HG02943 (cell line): Measurements from ENCODE around the gene CLEC11A.
"Not testable (repeated sequence)": the region's sequence is repeated elsewhere in the genome, so short reads cannot be mapped to it uniquely, and the experiment has no call there.

Source experiments
- ATAC-seq: cut with Tn5 transposase; IDR thresholded peaks from one replicate; pipeline ENCODE4 v1.9.1; 2021; ENCODE audit warnings: mild to moderate bottlenecking, low read depth, moderate library complexity; ENCODE audit not compliant: unreplicated experiment

CLEC11A gene

DNA sequence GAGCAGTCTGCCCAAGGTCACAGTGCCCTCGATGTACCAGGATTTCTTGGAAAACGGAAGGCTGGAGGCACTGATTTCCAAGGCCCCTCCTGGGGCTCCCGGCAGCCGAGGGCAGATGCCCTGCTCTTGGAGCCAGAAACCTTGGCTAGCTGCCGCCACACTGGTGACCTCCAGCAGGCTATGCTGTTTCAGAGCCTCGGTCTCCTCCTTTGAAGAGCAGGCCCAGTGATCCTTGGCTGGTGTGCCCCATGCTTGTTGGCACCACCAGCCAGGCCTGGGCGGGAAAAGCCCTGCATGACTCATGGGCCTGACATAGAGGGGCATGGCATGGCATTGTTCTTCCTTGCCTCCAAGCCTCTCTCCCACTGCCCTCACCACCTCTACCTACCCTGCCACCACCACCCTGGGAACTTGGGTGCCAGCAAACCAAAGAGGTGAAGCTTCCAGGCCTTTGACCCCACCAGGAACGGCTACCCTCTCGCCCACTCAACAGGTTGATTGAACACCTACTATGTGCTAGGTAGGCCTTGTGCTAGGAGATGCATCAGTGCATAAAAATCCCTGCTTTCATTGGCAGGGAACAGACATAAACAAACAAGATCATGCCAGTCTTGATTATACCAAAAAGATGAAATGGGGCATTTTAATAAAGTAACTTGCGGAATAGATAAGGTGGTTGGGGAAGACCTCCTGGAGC is 1.6 kb upstream of the CLEC11A start:
- no peak for ATAC-seq

GRCh38 chr19:50722201-50723013 is 757 bp upstream of the CLEC11A start:
- no peak for ATAC-seq

- no peak for ATAC-seq
These were observed 764 bp downstream of the CLEC11A start for GRCh38 chr19:50723735-50724521.

- ATAC-seq, result peak; percentile 61
These were observed 1.5 kb downstream of the CLEC11A start for GRCh38 chr19:50724522-50725217.

DNA sequence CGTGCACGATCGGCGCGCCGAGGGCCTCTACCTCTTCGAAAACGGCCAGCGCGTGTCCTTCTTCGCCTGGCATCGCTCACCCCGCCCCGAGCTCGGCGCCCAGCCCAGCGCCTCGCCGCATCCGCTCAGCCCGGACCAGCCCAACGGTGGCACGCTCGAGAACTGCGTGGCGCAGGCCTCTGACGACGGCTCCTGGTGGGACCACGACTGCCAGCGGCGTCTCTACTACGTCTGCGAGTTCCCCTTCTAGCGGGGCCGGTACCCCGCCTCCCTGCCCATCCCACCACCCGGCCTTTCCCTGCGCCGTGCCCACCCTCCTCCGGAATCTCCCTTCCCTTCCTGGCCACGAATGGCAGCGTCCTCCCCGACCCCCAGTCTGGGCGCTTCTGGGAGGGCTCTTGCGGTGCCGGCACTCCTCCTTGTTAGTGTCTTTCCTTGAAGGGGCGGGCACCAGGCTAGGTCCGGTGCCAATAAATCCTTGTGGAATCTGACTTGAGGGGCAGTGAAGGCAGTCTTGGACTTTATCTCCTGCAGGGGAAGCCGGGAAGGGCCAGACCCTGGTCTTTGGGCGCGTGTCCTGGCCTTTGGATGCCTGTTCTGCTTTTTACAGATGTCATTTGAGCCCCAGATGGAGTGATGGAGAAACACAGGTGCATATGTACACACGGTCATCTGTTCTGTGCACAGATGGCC is 2.2 kb downstream of the CLEC11A start:
- no peak for ATAC-seq

DNA sequence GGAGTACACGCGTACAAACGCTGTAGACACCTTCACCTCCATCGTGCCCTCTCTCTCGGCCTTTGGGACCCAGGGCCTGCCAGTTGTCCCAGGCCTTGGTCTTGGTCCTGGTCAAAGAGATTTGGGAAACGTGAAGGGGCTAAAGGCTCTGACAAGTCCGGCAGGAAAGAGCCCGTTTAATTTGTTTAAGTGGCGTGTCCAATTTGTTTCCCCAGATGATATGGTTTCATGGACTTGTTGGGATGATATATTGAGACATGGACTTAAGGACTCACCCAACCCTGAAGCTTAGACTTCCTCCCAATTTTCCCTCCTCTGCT is 2.7 kb downstream of the CLEC11A start:
- no peak for ATAC-seq

GRCh38 chr19:50728084-50728737 is 5.0 kb downstream of the CLEC11A start:
- no peak for ATAC-seq

- no peak for ATAC-seq
These were observed 6.7 kb downstream of the CLEC11A start for GRCh38 chr19:50729894-50730293.

- ATAC-seq, result no peak
These were observed 12.7 kb downstream of the CLEC11A start for GRCh38 chr19:50735869-50736268.

DNA sequence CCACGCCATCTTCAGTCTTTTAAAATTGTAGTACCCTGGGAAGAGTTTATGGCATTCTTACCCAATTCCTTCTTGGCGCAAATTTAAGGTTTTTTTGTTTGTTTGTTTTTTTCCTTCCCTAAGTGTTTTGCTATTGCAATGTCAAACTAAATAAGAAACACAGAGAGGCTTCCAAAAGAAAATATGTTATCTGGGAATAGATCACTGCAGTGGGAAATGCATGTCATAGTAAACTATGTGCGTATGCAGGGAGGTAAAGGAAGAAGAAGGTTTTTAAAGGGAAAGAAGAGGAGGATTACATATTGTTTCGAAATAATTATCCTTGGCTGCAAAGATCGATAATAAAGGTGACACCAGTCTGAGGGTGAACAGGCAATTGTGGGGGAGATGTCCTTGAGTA is 13.2 kb downstream of the CLEC11A start:
- ATAC-seq, result no peak

GRCh38 chr19:50739132-50739913 is 16.2 kb downstream of the CLEC11A start:
- no peak for ATAC-seq

DNA sequence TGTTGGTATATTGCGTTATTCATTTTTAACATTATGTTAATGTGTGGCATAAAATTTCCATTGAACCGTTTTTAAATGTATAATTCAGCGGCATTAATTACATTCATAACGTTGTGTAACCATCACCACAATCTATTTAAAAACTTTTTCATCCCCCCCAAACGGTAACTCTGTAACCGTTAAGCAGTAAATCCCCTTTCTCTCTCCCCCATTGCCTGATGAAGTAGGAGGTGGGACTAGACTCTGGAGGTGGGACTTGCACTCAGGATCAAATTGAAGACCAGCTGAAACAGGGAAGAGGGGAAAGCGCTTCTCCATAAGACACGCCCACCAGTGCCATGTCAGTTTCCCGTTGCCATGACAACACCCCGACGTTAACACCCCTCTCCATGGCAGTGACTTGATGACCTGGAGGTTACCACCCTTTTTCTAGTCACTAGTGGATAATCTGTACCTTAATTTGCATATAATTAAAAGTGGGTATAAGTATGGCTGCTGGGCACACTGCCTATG is 16.8 kb downstream of the CLEC11A start:
- ATAC-seq, result no peak

- ATAC-seq, result no peak
These were observed 18.2 kb downstream of the CLEC11A start for GRCh38 chr19:50741179-50741933.

DNA sequence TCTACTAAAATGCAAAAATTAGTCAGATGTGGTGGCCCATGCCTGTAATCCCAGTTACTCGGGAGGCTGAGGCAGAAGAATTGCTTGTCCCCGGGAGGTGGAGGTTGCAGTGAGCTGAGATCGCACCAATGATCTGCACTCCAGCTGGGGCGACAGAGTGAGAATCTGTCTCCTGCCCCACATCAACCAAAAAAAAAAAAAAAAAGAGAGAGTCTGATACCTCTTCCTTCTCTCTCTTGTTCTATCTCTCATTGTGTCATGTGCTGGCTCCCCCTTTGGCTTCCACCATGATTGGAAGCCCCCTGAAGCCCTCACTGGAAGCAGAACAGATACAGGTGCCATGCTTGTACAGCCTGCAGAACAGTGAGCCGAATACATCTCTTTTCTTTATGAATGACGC is 20.4 kb downstream of the CLEC11A start:
- ATAC-seq, result no peak

DNA sequence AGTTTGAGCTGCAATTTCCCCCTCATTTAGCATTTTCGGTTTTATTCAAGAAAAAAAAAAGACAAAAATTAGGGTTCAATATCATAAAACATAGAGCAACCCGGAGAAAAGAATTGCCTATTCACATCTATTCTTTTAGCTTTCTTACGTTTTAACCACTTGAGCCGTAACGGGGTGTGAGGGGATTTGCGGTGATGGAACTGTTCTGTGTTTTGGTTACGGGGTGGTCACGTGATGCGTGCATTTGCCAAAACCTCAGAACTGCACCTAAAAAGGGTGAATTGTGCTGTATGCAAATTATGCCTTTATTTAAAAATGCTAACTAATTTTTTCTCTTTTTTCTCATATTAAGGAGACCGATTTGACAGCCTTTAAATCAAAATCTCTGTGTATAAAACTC is 22.1 kb downstream of the CLEC11A start:
- no peak for ATAC-seq

- not testable (repeated sequence) for ATAC-seq
These were observed 24.0 kb downstream of the CLEC11A start for GRCh38 chr19:50747141-50747540.

DNA sequence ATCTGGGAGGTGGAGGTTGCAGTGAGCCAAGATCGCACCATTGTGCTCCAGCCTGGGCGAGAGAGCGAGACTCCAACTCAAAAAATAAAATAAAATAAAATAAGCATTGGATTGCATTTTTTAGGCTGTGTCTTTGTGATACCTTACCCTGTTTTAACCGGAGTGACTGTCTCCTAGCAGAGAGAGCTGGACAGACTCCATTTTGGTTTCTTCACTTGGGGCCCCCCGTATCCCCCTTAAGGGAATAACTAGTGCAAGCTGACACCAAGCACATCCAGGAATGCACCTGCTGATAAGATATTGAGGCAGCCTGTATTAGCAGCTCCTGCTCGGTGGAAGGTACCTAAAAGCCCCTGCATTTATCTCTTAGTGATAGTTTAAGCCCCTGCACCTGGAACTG is 26.3 kb downstream of the CLEC11A start:
- ATAC-seq, result no peak

DNA sequence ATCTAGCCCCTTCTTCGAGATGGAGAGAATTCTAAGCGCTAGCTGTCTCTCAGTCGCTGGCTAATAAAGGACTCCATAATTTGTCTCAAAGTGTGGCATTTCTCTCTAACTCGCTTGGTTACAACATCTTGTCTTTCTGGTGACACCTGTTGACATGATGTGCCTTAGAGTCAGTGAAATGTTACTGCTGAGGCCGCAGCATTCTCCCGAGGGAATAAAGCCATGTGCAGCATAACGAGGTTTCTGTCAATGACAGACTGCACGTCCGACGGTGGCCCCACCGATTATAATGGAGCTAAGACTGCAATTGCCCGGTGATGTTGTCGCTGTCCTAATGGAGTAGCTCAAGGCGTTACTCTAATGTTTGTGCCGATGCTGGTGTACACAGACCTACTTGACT is 26.8 kb downstream of the CLEC11A start:
- ATAC-seq, result no peak
